Inflammatory macrophage treated with lipopolysaccharide for 1 hour (primary cell): Measurements from ENCODE around the gene HIRA.

ENCODE experiments used
- DNase-seq, 2 donors: peaks; one replicate each; pipeline ENCODE4 v3.0.0-alpha.2; 2020 to 2022

Gene HIRA

GRCh38 chr22:19431649-19432132 lies at the start of gene HIRA:
Gene HIRA, minus strand, starts transcription at chr22:19431733. Its CDS starts 257 bp downstream, at chr22:19431476.
- peak; percentile 67 to 89 for DNase-seq

- DNase-seq: no peak
These were observed 49.3 kb upstream of the HIRA start for GRCh38 chr22:19480789-19481188.

DNA sequence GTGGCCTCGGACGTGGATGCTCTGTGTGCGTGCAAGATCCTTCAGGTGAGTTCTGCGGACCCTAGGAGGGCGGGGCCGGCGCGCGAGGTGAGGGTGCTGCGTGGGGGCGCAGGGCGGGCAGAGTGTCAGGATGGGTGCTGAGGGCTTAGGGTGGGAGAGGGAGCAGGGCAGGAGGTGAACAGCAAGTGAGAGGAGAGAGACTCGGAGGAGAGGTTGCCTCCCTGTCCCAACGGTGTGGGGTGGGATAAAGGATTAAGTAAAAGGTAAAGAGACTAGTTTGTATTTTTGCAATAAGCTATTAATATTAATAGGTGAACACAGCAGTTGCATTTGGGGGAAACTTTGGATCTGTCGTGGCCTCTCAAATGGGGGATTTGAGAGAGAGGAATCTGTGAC lies 48.6 kb upstream of the HIRA start:
- no peak for DNase-seq

DNA sequence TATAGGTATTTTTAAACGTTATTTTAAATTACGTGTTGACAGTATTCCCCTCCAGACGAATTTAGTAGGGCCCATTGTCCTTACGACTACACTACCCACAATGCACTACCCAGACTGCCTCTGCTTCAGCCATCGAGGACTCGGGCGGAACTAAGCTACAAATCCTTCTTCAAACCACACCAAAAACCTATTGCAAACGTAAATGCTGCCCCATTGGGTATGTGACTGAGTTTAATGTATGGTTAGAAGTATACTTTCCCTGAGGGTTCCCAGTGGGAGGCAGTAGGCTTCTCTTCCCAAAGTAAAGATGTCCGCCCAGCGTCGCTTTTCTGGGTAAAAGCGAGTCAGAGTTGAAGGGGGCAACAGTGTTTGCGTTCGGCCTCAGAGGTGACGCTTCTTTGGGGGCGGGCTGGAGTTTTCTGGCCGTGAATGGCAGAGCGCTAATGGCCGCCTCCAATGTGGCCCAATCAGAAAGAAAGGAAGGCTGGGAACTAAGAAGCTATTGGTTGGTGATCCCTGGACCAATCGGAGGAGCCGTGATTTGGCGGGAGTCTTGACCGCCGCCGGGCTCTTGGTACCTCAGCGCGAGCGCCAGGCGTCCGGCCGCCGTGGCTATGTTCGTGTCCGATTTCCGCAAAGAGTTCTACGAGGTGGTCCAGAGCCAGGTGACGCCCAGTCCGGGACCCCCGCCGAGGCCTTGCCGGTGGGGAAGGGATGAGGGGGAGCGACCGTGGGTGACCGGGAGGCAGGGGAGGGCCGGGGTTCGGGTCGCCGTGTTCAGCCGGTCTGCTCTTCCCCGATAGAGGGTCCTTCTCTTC lies 48.0 kb upstream of the HIRA start, which contains the start of gene CDC45:
Gene CDC45, plus strand, starts transcription at position 566 of the 818 bp plus-strand sequence. Its CDS starts 49 bp downstream, at position 615.
- peak; percentile 98 for DNase-seq

GRCh38 chr22:19478901-19479354 lies 47.4 kb upstream of the HIRA start, which contains the start of gene UFD1:
Gene UFD1, minus strand, starts transcription at chr22:19479193. Its CDS starts 108 bp downstream, at chr22:19479085.
- DNase-seq: peak in 1 of 2 donors; percentile 54

DNA sequence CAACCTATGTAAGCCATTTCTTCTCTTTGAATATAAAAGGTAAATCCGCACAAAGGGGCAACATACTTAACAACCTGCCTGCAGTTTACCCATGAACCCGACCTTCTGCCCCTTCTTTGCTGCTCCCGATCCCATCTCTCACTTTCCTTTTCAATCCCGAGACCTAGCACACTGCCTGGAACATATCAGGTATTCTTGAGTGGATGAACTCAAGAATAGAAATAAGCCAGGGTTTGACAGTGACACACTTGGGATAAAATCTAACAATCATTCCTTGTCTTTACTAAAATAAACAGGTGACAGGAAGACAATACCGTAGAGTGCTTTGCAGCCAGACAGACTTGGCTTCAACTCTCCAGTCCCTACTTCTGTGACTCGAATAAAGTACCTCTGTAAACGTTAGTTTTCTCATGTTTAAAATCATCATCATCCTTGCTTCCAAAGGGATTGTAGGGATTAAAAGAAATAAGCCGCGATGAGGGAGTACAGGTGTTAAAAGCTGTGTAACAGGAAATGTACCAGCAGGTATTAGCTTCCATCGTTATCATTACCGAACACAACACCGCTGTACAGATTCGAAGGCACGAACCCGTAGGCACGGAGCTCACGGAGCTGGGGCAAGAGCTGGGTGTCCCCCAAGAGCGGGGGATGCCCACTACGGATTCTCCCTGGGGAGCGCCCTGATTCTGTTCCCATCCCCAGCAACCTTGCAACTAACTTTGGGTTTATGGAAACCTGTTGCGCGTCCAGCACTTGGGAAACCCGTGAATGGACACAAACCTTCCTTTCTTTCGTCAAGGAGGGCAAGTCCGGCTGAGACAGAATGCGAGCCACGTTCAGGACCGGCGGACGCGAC lies 46.7 kb upstream of the HIRA start:
- peak; percentile 1 to 15 for DNase-seq

- peak in 1 of 2 donors; percentile 2 for DNase-seq
These were observed 46.0 kb upstream of the HIRA start for GRCh38 chr22:19477321-19478044.

DNA sequence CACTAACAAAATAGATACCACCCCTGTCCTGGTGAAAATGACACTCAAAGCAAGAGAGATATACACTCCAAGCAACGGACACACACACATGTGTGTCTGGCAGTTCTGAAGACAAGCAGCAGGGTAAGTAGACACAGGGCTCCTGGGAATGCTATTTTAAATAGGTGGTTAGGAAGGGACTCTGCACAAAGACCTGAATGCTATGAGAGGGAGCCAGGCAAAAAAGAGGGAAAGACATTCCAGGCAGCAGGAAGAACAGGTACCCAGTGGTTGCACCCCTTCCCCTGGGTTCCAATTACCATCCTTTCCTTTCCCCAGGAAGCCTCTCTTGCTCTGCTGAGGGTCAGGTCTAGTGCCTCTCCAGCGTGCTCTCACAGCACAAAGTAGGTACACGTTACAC lies 44.5 kb upstream of the HIRA start:
- no peak for DNase-seq

DNA sequence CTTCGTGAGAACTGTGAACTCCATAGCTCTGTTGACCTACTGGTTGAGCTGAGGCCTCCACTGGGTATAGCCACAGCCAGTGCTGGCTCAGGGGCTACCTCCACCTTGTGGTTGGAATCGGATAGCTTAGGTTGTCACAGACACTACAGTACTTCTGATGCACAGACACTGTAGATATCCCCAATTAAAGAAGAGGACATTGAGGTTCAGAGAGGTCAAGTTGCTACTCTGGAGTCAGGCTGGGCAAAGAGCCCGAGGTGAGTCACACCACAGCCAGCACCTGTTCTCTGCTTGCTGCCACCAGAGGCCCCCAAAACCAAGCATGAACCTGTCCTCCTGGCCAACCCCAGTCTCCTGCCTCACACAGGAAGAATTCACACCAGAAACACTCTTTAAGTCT lies 42.0 kb upstream of the HIRA start:
- DNase-seq: no peak

DNA sequence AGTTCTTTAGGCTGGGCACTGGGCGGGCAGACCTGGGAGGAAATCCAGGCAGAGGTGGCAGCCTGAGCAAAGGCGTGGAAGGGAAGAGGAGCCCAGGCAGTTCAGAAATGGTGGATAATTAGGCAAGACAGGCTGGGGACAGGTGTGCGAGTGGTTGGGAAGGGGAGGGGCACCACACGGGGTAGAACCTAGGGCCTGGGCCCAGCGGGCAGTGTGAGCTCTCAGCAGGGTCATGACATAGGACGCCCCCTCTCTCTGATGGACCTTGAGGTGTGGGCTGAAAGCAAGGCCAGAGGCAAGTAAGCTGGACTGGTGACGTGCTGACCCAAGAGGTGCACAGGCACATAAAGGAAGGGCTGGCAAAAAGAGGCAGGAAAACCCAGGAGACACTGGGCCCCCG lies 40.7 kb upstream of the HIRA start:
- no peak for DNase-seq

- no peak for DNase-seq
These were observed 40.0 kb upstream of the HIRA start for GRCh38 chr22:19471572-19471971.

DNA sequence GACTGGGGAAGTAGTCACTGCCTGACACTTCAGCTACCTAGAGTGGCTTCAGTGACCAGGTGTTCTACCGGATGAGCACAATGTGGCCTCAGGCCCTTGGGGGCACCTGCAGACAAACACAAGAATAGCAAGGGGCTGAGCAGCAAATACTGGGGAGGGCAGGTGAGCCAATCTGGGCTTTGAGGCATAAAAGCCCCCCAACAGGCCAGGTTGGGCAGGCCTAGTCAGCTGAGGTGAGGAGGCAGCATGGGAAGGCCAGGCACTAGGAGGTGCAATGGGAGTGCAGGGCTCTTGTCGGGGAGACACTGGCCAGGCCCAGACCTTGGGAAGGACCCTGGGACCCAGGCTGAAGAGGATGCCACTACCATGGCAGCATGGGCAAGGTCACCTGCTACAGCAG lies 38.5 kb upstream of the HIRA start:
- DNase-seq: no peak

DNA sequence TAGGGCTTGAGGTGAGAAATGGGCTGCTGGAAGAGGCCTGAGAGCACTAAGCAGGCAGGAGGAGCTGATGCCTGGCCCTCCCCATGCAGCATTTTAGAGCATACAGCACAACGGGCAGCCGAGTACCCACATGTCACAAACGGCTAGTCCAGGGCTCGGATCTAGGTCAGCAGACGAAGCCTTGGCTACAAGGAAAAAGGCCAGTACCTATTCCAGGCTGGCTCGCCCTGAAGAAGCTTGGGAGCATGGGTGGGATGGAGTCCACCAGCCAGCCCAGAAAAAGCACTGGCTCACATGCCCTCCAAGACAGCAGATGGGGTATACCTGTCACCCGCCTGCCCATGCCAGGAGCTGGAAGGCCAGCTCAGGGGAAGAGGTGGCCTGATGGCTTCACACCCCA lies 37.9 kb upstream of the HIRA start:
- no peak for DNase-seq

GRCh38 chr22:19467912-19468311 lies 36.4 kb upstream of the HIRA start:
- DNase-seq: no peak

GRCh38 chr22:19466848-19467752 lies 35.6 kb upstream of the HIRA start:
- no peak for DNase-seq

DNA sequence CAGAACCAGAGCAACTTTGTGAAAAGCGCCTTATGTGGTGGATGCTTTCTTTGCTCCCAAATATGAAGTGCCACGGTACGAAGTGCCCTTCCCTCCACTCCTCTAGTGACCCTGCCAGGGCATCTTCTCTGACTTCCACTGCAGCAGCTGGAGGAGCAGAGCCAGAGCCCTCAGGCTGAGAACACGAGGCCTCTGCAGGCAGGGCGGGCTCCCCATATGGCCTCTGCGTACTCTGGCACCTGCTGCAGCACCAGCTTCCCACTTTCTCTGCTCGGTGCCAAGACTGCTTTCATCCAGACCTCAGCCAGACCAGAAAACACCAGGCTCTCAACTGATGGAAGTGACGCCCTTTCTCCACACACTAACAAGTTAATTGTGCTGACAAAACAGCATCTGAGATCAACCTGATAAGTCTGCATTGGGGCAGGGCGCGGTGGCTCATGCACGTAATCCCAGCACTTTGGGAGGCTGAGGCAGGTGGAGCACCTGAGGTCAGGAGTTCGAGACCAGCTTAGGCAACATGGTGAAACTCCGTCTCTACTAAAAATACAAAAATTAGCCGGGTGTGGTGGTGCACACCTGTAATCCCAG lies 34.7 kb upstream of the HIRA start:
- DNase-seq: no peak

- DNase-seq: no peak
These were observed 33.4 kb upstream of the HIRA start for GRCh38 chr22:19464975-19465374.

- DNase-seq: no peak
These were observed 33.0 kb upstream of the HIRA start for GRCh38 chr22:19464546-19464945.

DNA sequence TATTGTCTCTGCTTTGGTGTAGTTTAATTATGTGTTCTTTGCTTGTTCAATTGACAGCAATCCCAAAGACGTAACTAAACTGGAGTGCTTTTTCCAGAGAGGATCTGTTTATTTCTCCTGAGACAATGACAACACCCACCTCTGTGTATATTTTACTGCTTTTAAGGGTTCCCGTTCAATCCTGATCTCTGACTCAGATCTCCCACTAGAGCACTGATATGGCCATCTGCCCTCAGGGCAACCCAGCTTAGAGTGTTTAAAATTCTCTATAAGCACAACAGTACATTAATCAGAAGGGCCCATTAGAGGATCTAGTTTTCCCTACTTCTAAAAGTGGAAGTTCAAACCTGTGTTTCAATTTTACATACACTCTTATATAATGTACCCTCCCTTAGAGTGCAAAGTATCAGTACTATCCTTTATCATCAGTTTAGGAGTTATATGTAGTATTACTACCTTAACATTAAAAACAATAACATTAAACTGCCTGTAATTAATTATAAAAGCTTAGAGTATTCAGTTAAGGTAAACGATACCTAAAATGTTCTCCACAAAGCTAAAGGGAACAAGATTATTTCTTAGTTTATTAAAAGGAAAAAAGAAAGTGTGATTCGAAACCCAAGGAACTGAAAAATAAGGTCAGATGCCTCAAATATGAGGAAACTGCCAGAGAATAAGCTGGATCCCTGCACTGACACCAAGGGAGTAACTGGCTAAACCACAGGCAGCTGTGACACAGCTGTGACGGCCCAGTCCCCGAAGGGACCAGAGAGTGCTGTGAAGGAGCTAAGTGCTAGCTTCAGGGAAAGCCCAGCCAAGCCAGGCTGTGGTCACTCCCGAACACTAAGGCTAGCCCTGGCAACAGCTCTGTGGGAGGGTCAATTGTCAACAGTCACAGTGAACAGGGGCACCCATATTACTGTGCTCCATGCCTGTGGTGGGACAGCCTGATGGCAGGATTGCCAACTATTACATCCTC lies 32.2 kb upstream of the HIRA start:
- DNase-seq: no peak

- DNase-seq: no peak
These were observed 31.5 kb upstream of the HIRA start for GRCh38 chr22:19463008-19463407.
